Activated CD4-positive, alpha-beta T cell treated with anti-CD3 and anti-CD28 coated beads, Interleukin-2, amount 10 ng/mL, durations not matched to agents 7 days and 5 days (primary cell): Measurements from ENCODE around the gene PHACTR1. TPM values are rescaled to one million over a fixed set of nuclear protein-coding genes. Genes with fewer than 3 reads are reported as not detected.
"Not testable (repeated sequence)": the region's sequence is repeated elsewhere in the genome, so short reads cannot be mapped to it uniquely, and the experiment has no call there.

ENCODE experiments used
- CTCF ChIA-PET: fragments of 350-600 bp; sonication (Branson Sonifier 250); formaldehyde crosslinking; loops from one replicate; lab custom pipeline; 2021; ENCODE audit warnings: antibody characterized with exemption; lab: Charles Lee
- POLR2A ChIA-PET: fragments of 350-600 bp; sonication (Branson Sonifier 250); formaldehyde crosslinking; loops from one replicate; lab custom pipeline; 2021; ENCODE audit warnings: antibody characterized with exemption; lab: Charles Lee
- DNase-seq: peaks from one replicate; pipeline ENCODE4 v3.0.0-alpha.2; 2020
- H3K27ac Mint-ChIP-seq: one replicate; pipeline ENCODE4 v1.8.0; 2021; ENCODE audit warnings: mild to moderate bottlenecking, moderate library complexity, mixed read lengths
- H3K27me3 Mint-ChIP-seq: one replicate; pipeline ENCODE4 v1.8.0; 2021; ENCODE audit warnings: mixed read lengths
- H3K36me3 Mint-ChIP-seq: one replicate; pipeline ENCODE4 v1.8.0; 2021; ENCODE audit warnings: low read depth, mixed read lengths
- H3K4me1 Mint-ChIP-seq: one replicate; pipeline ENCODE4 v1.8.0; 2021; ENCODE audit warnings: mixed read lengths
- H3K4me3 Mint-ChIP-seq: one replicate; pipeline ENCODE4 v1.8.0; 2021; ENCODE audit warnings: mild to moderate bottlenecking, moderate library complexity, mixed read lengths
- H3K9me3 Mint-ChIP-seq: one replicate; pipeline ENCODE4 v1.8.0; 2021; ENCODE audit warnings: mixed read lengths
- total RNA-seq, 2 experiments: library from RNA; stranded (reverse); gene quantifications; one replicate each; pipeline ENCODE4 v1.2.3, GENCODE V29; 2021

PHACTR1 gene
- total RNA-seq, 2 experiments from 2014 or later, result 0.19 to 0.32 TPM

- ChIA-PET POLR2A (interaction anchor here (1.1 kb wide), 1 partner anchor 13 kb away, joined by 3 read pairs; no protein-coding TSS in a partner anchor), CTCF (interaction anchor here (1.4 kb wide), 1 partner anchor 256 kb away, joined by 3 read pairs; no protein-coding TSS in a partner anchor)
- Mint-ChIP-seq H3K9me3 (no peaks in the 10 kb centered on the region), H3K4me3 (no peak overlapping the region), H3K27me3 (no peaks in the 10 kb centered on the region), H3K27ac (no peak overlapping the region), H3K36me3 (no peaks in the 10 kb centered on the region), H3K4me1 (peaks cover 6% of the 10 kb centered on the region)
- DNase-seq, result no peak
Observed at GRCh38 chr6:13159300-13159699, 442.7 kb downstream of the PHACTR1 start.

DNA sequence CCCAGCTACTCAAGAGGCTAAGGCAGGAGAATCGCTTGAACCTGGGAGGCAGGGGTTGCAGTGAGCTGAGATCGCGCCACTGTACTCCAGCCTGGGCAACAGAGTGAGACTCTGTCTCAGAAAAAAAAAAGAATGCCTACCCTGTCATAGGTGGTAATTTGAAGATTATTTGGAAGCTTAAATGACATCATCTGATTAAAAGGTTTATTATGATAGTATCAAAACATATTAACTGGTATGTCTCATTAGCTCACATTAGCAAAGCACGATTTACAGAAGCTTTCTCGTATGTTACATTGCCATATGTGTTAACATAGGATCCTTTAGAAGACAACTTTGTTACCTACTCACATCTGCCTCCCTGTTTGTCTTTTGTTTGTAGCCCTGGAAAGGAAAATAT lies 443.3 kb downstream of the PHACTR1 start:
- CTCF ChIA-PET, DNase-seq, H3K9me3 Mint-ChIP-seq, H3K36me3 Mint-ChIP-seq, POLR2A ChIA-PET, H3K4me3 Mint-ChIP-seq, H3K27me3 Mint-ChIP-seq, H3K4me1 Mint-ChIP-seq, H3K27ac Mint-ChIP-seq: not testable (repeated sequence)

GRCh38 chr6:13163161-13163944 lies 446.8 kb downstream of the PHACTR1 start:
- CTCF ChIA-PET, result no interaction called here
- Mint-ChIP-seq H3K9me3 (no peaks in the 10 kb centered on the region), H3K4me1 (peaks cover 6% of the 10 kb centered on the region), H3K36me3 (no peaks in the 10 kb centered on the region), H3K27ac (no peak overlapping the region), H3K27me3 (peaks cover 3% of the 10 kb centered on the region), H3K4me3 (no peak overlapping the region)
- POLR2A ChIA-PET, result no interaction called here
- DNase-seq, result no peak

- Mint-ChIP-seq H3K27ac (no peak overlapping the region), H3K36me3 (no peaks in the 10 kb centered on the region), H3K9me3 (no peaks in the 10 kb centered on the region), H3K4me1 (peaks cover 6% of the 10 kb centered on the region), H3K4me3 (no peak overlapping the region), H3K27me3 (peaks cover 6% of the 10 kb centered on the region)
- CTCF ChIA-PET, result no interaction called here
- POLR2A ChIA-PET, result interaction anchor here (0.6 kb wide), 1 partner anchor 9 kb away, joined by 3 read pairs; no protein-coding TSS in a partner anchor
- DNase-seq, result no peak
Observed at GRCh38 chr6:13164291-13164690, 447.7 kb downstream of the PHACTR1 start.

- H3K4me1 Mint-ChIP-seq, result peaks cover 6% of the 10 kb centered on the region
- POLR2A ChIA-PET, result no interaction called here
- peaks cover 8% of the 10 kb centered on the region for H3K27me3 Mint-ChIP-seq
- no peaks in the 10 kb centered on the region for H3K9me3 Mint-ChIP-seq
- no peak overlapping the region for H3K27ac Mint-ChIP-seq
- DNase-seq, result no peak
- CTCF ChIA-PET, result no interaction called here
- H3K36me3 Mint-ChIP-seq, result no peaks in the 10 kb centered on the region
- no peak overlapping the region for H3K4me3 Mint-ChIP-seq
Observed at GRCh38 chr6:13165502-13166172, 449.1 kb downstream of the PHACTR1 start.

- ChIA-PET CTCF (no interaction called here), POLR2A (no interaction called here)
- DNase-seq, result no peak
- no peaks in the 10 kb centered on the region for H3K9me3 Mint-ChIP-seq
- H3K4me3 Mint-ChIP-seq, result no peak overlapping the region
- peaks cover 8% of the 10 kb centered on the region for H3K27me3 Mint-ChIP-seq
- H3K27ac Mint-ChIP-seq, result no peak overlapping the region
- H3K4me1 Mint-ChIP-seq, result peaks cover 6% of the 10 kb centered on the region
- no peaks in the 10 kb centered on the region for H3K36me3 Mint-ChIP-seq
Observed at GRCh38 chr6:13166269-13166668, 449.7 kb downstream of the PHACTR1 start.

DNA sequence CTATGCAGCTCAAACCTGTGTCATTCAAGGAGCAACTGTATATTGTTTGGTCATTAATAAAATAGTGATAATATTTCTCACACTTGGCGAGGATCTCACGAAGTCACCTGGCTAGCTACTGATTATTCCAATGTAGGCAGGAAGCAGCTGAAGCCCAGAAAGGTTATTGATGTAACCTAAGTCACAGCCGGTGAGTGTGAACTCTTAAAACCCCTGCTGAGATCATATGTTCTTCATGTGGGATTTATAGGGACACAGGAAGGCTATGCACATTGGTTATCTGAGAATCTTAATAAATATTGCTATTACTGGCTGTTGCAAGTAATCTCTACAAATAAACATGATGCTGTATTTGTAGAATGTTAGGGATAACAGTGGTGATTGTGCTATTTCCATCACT lies 450.3 kb downstream of the PHACTR1 start:
- Mint-ChIP-seq H3K27me3 (peaks cover 8% of the 10 kb centered on the region), H3K4me3 (no peak overlapping the region), H3K4me1 (peaks cover 6% of the 10 kb centered on the region), H3K9me3 (no peaks in the 10 kb centered on the region), H3K27ac (no peak overlapping the region), H3K36me3 (no peaks in the 10 kb centered on the region)
- ChIA-PET POLR2A (no interaction called here), CTCF (no interaction called here)
- no peak for DNase-seq

DNA sequence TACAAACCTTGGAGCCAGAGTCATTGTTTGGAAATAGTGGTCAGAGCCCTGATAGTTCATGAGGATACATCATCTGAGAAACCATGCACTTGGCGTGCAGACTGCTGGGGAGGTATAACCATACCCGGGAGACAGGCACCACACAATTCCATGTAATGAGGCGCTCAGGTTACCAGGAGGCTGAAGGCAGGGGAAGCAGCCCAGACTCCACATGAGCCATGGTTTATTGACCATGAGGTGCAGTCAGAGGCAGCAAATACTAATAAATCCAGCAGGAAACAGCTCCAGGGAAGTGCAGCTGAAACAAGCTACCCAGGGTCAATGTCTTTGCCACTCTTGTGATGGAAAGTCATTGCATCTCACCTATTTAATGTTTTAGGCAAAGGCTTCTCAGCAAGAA lies 455.7 kb downstream of the PHACTR1 start:
- CTCF ChIA-PET, result no interaction called here
- Mint-ChIP-seq H3K27ac (no peak overlapping the region), H3K4me1 (no peaks in the 10 kb centered on the region), H3K9me3 (no peaks in the 10 kb centered on the region), H3K36me3 (no peaks in the 10 kb centered on the region), H3K27me3 (peaks cover 19% of the 10 kb centered on the region), H3K4me3 (no peak overlapping the region)
- no peak for DNase-seq
- POLR2A ChIA-PET, result no interaction called here

DNA sequence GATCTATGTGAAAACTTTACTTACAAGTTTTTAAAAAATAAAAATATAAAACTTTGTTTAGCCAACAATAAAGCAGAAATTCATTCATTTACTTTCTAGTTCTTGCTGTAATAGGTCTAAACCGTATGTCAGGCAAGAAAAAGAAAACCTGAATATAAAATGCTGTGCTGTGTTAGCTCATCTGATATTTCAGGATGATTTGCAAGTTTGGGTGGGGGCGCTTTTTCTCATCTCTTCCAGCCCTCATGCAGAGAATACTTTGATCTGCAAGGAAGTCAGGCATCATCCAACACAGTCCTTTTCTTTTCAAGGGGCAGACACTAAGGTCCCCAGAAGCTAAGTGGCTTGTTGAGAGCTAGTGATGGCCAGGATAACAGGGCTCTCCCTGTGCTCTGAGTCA lies 458.5 kb downstream of the PHACTR1 start:
- Mint-ChIP-seq H3K36me3 (no peaks in the 10 kb centered on the region), H3K9me3 (no peaks in the 10 kb centered on the region), H3K4me1 (peaks cover 10% of the 10 kb centered on the region), H3K27me3 (peaks cover 12% of the 10 kb centered on the region), H3K4me3 (no peak overlapping the region), H3K27ac (no peak overlapping the region)
- CTCF ChIA-PET, result interaction anchor here (0.6 kb wide), 1 partner anchor 260 kb away, joined by 3 read pairs; no protein-coding TSS in a partner anchor
- POLR2A ChIA-PET, result no interaction called here
- DNase-seq, result no peak

GRCh38 chr6:13175759-13176158 lies 459.2 kb downstream of the PHACTR1 start:
- POLR2A ChIA-PET, result no interaction called here
- H3K4me1 Mint-ChIP-seq, result peaks cover 10% of the 10 kb centered on the region
- CTCF ChIA-PET, result interaction anchor here (0.6 kb wide), 1 partner anchor 260 kb away, joined by 3 read pairs; no protein-coding TSS in a partner anchor
- no peak for DNase-seq
- H3K27ac Mint-ChIP-seq, result no peak overlapping the region
- H3K27me3 Mint-ChIP-seq, result peaks cover 12% of the 10 kb centered on the region
- no peaks in the 10 kb centered on the region for H3K36me3 Mint-ChIP-seq
- no peaks in the 10 kb centered on the region for H3K9me3 Mint-ChIP-seq
- no peak overlapping the region for H3K4me3 Mint-ChIP-seq

- H3K4me3 Mint-ChIP-seq, result no peak overlapping the region
- peaks cover 12% of the 10 kb centered on the region for H3K27me3 Mint-ChIP-seq
- H3K9me3 Mint-ChIP-seq, result no peaks in the 10 kb centered on the region
- H3K36me3 Mint-ChIP-seq, result no peaks in the 10 kb centered on the region
- DNase-seq, result no peak
- POLR2A ChIA-PET, result no interaction called here
- peaks cover 10% of the 10 kb centered on the region for H3K4me1 Mint-ChIP-seq
- CTCF ChIA-PET, result interaction anchor here (1.7 kb wide), 1 partner anchor 10 kb away, joined by 3 read pairs; no protein-coding TSS in a partner anchor
- no peak overlapping the region for H3K27ac Mint-ChIP-seq
Observed at GRCh38 chr6:13177664-13178063, 461.1 kb downstream of the PHACTR1 start.

DNA sequence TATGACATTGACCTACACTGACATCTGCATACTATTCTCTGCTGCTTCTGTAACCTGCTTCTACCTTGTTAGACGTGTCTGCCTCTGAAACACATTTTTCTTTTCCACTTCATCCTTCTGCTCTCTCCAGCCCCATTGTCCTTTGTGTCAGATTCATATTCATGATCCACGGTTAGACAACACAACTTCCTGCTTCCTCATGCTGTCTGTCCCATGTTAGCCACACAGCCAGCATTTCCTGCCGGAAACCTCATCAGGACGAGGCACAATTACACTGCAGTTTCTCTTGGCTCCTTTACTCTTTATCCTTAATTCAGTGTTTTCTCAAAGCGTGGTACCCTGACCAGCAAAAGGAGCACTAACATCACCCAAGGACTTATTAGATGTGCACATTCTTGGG lies 461.5 kb downstream of the PHACTR1 start:
- peaks cover 10% of the 10 kb centered on the region for H3K27me3 Mint-ChIP-seq

GRCh38 chr6:13180538-13180937 lies 464.0 kb downstream of the PHACTR1 start:
- CTCF ChIA-PET, result no interaction called here
- peaks cover 14% of the 10 kb centered on the region for H3K4me1 Mint-ChIP-seq
- POLR2A ChIA-PET, result no interaction called here
- H3K27me3 Mint-ChIP-seq, result peaks cover 8% of the 10 kb centered on the region
- no peak for DNase-seq
- no peaks in the 10 kb centered on the region for H3K36me3 Mint-ChIP-seq
- H3K27ac Mint-ChIP-seq, result no peak overlapping the region
- H3K4me3 Mint-ChIP-seq, result no peak overlapping the region
- H3K9me3 Mint-ChIP-seq, result no peaks in the 10 kb centered on the region

More for the DNA sequence above, 461.5 kb downstream of the PHACTR1 start:
- DNase-seq, result no peak
- Mint-ChIP-seq H3K4me1 (peaks cover 10% of the 10 kb centered on the region), H3K36me3 (no peaks in the 10 kb centered on the region), H3K4me3 (no peak overlapping the region), H3K9me3 (no peaks in the 10 kb centered on the region), H3K27ac (no peak overlapping the region)
- ChIA-PET CTCF (interaction anchor here (1.7 kb wide), 1 partner anchor 10 kb away, joined by 3 read pairs; no protein-coding TSS in a partner anchor), POLR2A (no interaction called here)
